Measurements from ENCODE around the gene LRIT3.

Gene LRIT3

GRCh38 chr4:109847896-109848442, at the start of gene LRIT3:
Gene LRIT3 (plus strand): TSS chr4:109848107. CDS start chr4:109848202, 95 bp downstream.
- TF ChIP-seq CTCF (IDR thresholded peaks at IDR 0.05; ENCODE audit: insufficient read depth, low read depth, low read length, missing control alignments): no peak
- no peak for DNase-seq (ENCODE audit: low read depth)
- H3K4me3 ChIP-seq (ENCODE audit: low read length): no peak within 1 kb of the TSS

- DNase-seq (ENCODE audit: low read depth): no peak
- no peak overlapping the region for H3K4me3 ChIP-seq (ENCODE audit: low read length)
- TF ChIP-seq CTCF (IDR thresholded peaks at IDR 0.05; ENCODE audit: insufficient read depth, low read depth, low read length, missing control alignments): no peak
Observed at GRCh38 chr4:109798866-109799265, 49.0 kb upstream of the LRIT3 start.

GRCh38 chr4:109801099-109801789, 46.7 kb upstream of the LRIT3 start:
- no peak for TF ChIP-seq CTCF (IDR thresholded peaks at IDR 0.05; ENCODE audit: insufficient read depth, low read depth, low read length, missing control alignments)
- no peak overlapping the region for H3K4me3 ChIP-seq (ENCODE audit: low read length)

GRCh38 chr4:109801895-109802319, 46.0 kb upstream of the LRIT3 start, which contains the start of gene CFI:
Gene CFI (minus strand): TSS chr4:109801999. CDS start chr4:109801971, 28 bp downstream.
- TF ChIP-seq CTCF (IDR thresholded peaks at IDR 0.05; ENCODE audit: insufficient read depth, low read depth, low read length, missing control alignments): no peak
- DNase-seq (ENCODE audit: low read depth): peak; percentile 25
- no peak within 1 kb of the TSS for H3K4me3 ChIP-seq (ENCODE audit: low read length)

More at GRCh38 chr4:109801099-109801789, 46.7 kb upstream of the LRIT3 start:
- DNase-seq (ENCODE audit: low read depth): no peak

- peak; percentile 60 for TF ChIP-seq CTCF (IDR thresholded peaks at IDR 0.05; ENCODE audit: insufficient read depth, low read depth, low read length, missing control alignments)
- H3K4me3 ChIP-seq (ENCODE audit: low read length): no peak overlapping the region
- peak; percentile 62 for DNase-seq (ENCODE audit: low read depth)
Observed at GRCh38 chr4:109803924-109804571, 43.9 kb upstream of the LRIT3 start.

- no peak for DNase-seq (ENCODE audit: low read depth)
- H3K4me3 ChIP-seq (ENCODE audit: low read length): no peak overlapping the region
- TF ChIP-seq CTCF (IDR thresholded peaks at IDR 0.05; ENCODE audit: insufficient read depth, low read depth, low read length, missing control alignments): no peak
Observed at GRCh38 chr4:109809655-109810054, 38.3 kb upstream of the LRIT3 start.

All from epithelial cell of esophagus (primary cell).